Stimulated activated CD4-positive, alpha-beta T cell treated with anti-CD3 and anti-CD28 coated beads, Interleukin-2, amount 100 ng/mL, for 4 hours (primary cell): ENCODE results near the gene SPRY1.
A peak's percentile ranks its signal among the peaks of the same experiment; 100 is the strongest.

Experiments
- DNase-seq: peaks from one replicate; pipeline ENCODE4 v3.0.0-alpha.2; 2020; ENCODE audit warnings: low read depth

The SPRY1 gene

DNA sequence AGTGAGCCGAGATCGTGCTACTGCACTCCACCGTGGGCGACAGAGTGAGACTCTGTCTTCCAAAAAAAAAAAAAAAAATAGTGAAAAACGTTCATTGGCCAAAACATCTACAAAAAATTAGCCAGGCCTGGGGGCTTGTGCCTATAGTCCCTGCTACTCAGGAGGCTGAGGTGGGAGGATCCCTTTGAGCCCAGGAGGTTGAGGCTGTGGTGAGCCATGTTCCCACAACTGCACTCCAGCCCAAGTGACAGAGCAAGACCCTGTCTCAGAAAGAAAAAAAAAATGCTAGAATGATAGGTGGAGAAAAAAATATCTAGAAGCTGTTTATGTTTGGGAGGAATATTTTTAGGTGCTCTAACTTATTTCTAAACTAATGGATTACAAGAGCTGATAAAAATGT is 14.9 kb downstream of the SPRY1 start:
- no peak for DNase-seq

GRCh38 chr4:123412091-123412505 is 15.5 kb downstream of the SPRY1 start:
- DNase-seq: no peak

DNA sequence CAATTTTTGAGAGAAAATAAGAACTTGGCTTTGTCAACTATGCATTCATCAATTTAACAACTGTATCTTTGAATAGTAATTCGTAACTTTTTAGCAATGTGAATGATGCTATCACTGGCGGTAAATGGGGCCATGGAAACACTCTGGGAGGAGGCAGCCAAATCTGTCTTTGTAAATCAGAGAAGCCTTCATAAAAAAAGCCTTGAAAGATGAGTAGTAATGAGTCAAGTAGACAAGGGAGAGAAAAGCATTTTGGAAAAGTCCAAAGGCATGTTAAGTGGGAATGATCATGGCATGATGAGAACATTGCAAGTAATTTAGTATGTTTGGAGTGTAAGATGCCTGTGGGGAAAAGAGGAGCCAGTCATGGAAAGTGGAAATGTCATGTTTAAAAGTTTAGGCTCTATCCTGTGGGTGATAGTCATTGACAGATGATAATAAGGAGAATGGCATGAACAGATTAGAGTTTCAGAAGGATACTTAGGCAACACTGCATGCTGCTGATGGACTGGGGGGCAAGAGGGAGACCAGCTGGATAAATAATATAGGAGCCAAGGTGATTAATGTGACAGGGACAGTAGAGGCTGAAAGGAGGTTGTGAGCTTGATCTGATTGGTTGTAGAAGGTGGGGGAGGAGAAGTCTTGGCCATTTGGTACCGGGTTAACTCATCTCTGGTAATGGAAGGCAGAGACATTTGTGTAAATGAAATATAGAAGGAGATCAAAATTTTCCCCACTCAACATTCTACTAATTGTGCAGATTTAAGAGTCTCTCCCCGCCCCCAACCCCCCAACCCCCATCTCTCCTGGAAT is 16.3 kb downstream of the SPRY1 start:
- DNase-seq: no peak

- DNase-seq: no peak
Observed at GRCh38 chr4:123415576-123415975, 19.0 kb downstream of the SPRY1 start.

DNA sequence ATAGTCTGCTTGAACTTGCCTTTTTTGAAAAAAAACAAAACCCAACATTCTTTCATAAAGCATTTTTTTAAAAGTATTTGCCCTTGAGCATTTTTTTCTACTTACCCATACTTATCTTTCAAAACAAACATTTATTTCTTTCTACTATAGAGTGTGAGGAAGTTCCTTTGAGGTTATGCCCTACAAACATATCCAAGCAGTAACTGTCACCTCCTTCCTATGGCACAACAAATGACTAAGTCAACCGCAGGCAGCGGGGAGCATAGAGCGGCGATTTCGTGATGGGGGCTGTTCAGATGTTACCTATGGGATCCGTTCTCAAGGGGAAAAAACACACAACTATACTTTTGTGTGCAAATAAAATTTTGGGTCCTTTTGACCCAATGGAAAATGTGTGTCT is 19.4 kb downstream of the SPRY1 start:
- DNase-seq: peak; percentile 39

DNA sequence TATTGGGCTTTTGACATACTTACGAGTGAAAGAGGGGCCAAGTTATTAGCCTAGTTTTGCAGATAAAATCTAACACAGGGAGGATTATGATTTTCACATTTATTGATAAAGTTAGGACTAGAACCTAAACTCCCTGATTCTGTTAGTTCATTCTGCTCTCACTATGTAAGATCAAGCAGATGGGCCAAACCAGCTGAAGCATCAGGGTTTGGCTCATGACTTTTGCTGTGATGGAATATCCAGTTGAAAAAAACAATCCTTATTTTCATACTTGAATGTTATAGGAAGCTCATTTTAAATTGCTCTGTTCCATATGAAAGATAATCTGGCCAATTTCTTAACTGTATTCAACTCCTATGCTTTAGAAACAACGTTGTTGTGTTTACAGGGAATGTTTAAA is 21.2 kb downstream of the SPRY1 start:
- DNase-seq: no peak

DNA sequence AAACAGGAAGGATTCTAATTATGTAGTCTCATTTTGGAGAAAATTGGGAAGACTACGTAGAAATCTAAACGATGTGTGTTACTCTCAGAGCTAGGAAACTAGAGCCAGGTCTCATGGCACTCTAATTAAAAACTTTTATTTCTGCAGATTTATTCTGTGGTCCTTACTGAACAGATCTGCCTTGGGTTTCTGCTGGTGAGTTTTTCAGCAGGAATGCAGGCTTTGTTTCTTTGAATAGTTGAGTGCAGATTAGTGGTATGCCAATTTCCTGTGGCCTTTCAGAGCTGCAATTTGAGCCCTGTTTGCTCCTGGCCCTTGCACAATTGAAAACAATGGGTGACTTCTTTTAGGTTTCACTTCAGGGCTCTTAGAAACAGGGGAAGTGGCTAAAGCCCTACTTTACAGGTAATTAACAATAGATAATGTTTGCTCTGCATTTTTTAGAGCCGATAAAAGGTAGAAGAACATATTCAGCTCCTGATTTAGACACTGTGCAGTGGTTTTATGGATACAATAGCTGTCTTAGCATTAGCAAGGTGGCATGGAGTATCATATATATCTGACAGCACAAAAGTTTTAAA is 21.8 kb downstream of the SPRY1 start:
- no peak for DNase-seq

GRCh38 chr4:123419885-123420755 is 23.5 kb downstream of the SPRY1 start:
- DNase-seq: no peak

DNA sequence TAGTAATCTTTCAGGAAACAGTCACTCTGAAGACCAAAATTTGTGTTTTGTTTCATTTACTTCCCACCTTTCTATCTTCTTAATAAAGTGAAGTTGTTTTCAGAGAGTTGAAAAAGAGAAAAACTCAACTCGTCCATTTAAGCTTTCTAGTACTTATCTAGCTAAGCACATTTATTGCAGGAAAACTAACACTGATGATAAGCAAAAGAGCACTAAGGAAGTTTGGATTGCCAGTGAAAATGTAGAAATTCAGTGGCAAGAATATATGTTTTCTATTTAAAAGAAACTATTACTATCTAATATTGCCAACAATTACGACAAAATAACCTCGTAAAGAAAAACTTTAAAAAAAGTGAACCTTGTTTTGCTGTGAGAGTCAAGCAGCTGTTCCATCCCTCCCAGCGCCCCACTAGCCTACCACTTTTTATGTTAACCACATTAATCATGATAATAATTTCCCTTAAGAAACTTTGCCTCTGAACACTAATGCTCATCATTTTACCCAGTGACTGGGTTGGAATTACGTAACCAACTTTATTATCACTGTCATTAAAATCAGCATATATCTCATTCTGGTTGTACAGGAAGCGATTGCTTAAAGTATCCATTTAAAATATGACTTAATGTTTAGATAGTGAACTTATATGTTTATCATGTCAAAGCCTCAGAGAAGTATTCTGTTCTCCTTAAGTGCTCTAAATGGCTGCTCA is 24.8 kb downstream of the SPRY1 start:
- peak; percentile 16 for DNase-seq

- no peak for DNase-seq
Observed at GRCh38 chr4:123421937-123422781, 25.6 kb downstream of the SPRY1 start.

- DNase-seq: no peak
Observed at GRCh38 chr4:123423819-123424218, 27.2 kb downstream of the SPRY1 start.

DNA sequence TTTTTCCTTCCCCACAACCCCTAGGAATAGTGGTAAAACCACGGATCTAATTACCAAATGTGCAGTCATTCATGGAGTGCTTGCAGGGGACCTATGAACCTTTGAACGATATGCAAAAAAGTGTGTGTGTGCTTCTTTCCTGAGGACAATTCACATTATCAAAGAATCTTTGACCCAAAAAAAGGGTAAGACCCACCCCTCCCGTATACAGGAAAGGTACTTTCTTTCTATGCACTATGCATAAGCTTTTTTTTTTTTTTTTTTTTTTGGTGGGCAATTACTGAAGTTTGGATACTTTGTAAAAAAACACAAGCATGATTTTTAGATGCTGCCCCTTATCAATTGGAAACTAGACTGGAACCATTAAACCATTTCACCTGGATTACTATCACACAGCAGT is 31.4 kb downstream of the SPRY1 start:
- DNase-seq: no peak

GRCh38 chr4:123430031-123430430 is 33.4 kb downstream of the SPRY1 start:
- DNase-seq: peak; percentile 23

DNA sequence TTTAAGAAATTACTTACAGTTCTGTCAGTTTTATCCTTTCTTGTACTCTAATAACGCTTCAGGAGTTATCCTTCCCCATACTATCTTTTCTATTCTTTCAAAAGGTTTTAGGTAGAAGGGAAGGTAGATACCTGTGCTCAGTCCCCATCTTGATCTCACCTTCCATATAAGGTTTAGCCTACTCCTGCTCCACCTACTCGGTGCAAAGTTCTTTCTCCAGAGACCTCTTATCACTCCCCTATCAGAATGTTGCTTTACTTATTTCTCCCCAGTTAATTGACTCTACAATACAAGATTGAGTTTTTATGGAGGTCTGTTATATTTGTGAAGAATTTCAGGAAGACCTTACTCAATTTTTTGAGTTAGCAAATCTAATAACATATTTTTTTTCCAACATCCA is 33.9 kb downstream of the SPRY1 start:
- DNase-seq: no peak

DNA sequence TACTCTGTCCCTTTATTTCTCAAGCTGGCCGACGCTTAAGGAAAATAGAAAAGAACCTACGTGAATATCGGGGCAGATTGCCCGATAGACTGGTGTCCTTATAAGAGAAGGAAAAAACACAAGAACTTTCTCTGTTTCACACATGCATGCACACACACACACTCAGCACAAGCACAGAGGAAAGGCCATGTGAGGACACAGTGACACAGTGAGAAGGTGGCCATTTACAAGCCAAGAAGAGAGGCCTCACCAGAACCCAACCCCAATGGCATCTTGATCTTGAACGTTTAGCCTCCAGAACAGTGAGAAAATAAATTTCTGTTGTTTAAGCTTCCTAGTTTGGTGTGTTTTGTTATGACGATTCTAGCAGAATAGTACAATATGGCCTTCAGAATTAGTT is 37.0 kb downstream of the SPRY1 start:
- no peak for DNase-seq

DNA sequence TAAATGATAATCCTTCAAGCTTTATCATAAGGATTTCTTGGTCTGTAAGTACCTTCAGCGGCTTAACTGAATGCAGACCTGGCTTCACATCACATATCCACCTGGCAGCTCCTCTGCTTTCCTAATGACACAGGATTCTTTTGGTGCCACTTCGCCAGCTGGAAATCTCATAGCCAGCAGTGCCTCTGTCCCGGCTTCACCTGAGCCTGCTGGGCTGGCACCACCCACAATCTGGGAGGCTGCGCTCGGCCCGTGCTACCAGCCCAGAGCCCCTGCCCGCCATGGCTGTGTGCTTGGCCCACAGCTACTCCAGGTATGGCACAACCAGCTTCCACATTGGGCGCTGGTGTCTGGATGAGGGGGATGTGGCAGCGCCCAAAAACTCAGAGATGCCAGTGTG is 37.4 kb downstream of the SPRY1 start:
- no peak for DNase-seq

DNA sequence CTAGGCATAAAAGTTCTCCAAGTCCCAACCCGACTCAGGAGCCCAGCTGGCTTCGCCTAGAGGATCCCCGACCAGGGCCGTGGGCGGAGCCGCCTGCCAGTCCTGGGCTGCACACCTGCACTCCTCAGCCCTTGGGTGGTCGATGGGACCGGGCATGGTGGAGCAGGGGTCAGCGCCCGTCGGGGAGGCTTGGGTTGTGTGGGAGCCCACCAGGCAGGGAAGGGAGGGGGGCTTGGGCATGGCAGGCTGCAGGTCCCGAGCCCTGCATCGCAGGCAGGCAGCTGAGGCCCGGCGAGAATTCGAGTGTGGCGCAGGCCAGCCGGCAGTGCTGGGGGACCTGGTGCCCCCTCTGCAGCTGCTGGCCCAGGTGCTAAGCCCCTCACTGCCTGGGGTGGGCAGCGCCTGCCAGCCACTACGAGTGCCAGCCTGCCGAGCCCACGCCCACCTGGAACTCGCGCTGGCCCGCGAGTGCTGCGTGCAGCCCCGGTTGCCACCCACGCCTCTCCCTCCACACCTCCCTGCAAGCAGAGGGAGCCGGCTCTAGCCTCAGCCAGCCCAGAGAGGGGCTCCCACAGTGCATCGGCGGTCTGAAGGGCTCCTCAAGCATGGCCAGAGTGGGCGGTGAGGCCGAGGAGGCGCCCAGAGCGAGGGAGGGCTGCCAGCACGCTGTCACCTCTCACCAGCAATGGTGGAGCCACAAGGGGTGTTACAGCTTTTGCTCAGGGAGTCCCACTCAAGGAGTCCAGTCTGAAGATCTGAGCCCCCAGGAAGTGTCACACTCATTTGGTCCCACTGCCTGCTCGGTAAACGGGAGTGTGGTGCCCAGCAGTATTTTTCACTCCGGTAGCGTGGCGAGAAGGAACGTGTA is 38.9 kb downstream of the SPRY1 start:
- no peak for DNase-seq

- no peak for DNase-seq
Observed at GRCh38 chr4:123438031-123438430, 41.4 kb downstream of the SPRY1 start.

DNA sequence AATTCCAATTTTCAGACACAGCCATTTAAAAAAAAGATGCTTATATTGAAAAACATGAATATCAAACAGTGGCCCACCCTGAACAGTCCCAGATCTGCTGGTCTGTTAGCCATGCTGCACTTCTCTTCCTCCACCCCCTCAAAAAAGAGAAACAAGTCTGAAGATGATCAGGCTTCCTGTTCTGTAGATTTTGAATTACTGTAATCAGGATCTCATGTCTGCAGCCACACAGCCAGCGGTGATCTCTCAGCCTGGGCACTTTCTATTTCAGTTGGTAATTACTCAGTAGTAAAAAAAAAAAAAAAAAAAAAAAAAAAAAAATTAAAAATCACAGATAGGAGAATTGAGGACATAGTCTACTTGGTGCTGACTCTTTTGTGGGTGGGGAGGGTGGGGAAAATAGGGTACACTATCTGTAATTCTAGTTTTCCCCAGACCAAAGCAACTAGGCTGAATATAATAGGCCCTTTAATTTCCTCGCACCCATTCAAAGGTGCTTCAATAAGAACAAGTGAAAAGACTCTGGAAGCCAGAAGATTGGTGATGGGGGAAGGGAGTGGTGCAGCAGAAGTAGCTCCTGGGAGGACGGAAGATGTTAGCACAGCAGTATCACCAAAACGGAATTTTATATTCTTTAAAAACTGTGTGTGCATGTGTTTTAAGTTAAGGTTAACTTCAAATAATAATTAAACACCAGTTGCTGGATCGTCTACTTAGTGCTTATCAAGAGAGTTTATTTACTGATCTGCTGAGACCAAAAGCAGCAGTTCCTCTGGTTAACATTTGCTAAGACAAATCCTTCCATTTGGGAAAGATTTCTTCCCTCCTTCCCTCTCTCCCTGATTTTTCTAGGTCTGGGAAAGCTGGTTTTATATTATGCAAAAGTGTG is 47.0 kb downstream of the SPRY1 start:
- DNase-seq: no peak
